Calu3 (cell line): ENCODE measurements around the gene ASXL1. TPM values are rescaled to one million over a fixed set of nuclear protein-coding genes. Genes with fewer than 3 reads are reported as not detected.
"Not testable (repeated sequence)": the region's sequence is repeated elsewhere in the genome, so short reads cannot be mapped to it uniquely, and the experiment has no call there.

Experiments
- BruUV-seq: library from RNA; stranded (reverse); fragments of 400-500 nt; replicated peaks from 2 replicates; lab custom pipeline; 2021; lab: Mats Ljungman, UMichigan
- CTCF ChIA-PET: fragments of 300-600 bp; sonication (Branson Sonifier 250); formaldehyde crosslinking; loops from one replicate; lab custom pipeline; 2022; ENCODE audit warnings: antibody characterized with exemption; lab: Charles Lee
- DNase-seq: peaks from one replicate; pipeline ENCODE4 v3.0.0; 2022
- H3K27ac Mint-ChIP-seq: one replicate; pipeline ENCODE4 v1.8.0; 2022; ENCODE audit warnings: mixed read lengths; ENCODE audit not compliant: unreplicated experiment
- H3K27me3 Mint-ChIP-seq: one replicate; pipeline ENCODE4 v1.8.0; 2022; ENCODE audit warnings: mixed read lengths; ENCODE audit not compliant: unreplicated experiment
- H3K36me3 Mint-ChIP-seq: one replicate; pipeline ENCODE4 v1.8.0; 2022; ENCODE audit warnings: mild to moderate bottlenecking, moderate library complexity, mixed read lengths; ENCODE audit not compliant: insufficient read depth, unreplicated experiment
- H3K4me1 Mint-ChIP-seq: one replicate; pipeline ENCODE4 v1.8.0; 2022; ENCODE audit warnings: mild to moderate bottlenecking, low read depth, mixed read lengths; ENCODE audit not compliant: unreplicated experiment
- H3K4me3 Mint-ChIP-seq: one replicate; pipeline ENCODE4 v1.8.0; 2022; ENCODE audit warnings: mild to moderate bottlenecking, low read depth, moderate library complexity, mixed read lengths; ENCODE audit not compliant: unreplicated experiment
- H3K9me3 Mint-ChIP-seq: one replicate; pipeline ENCODE4 v1.8.0; 2022; ENCODE audit warnings: low read depth, mixed read lengths; ENCODE audit not compliant: unreplicated experiment
- intact Hi-C: fragments of 100-400 bp; cut with micrococcal nuclease; formaldehyde crosslinking; loops from one replicate; pipeline ENCODE4 v1.10.0; 2022; ENCODE audit not compliant: unreplicated experiment
- total RNA-seq: library from RNA; stranded (reverse); gene quantifications from 2 replicates; pipeline ENCODE4 v1.2.3, GENCODE V29; 2022
- TF ChIP-seq, protein P1 (sequence below): fragments of 200-600 bp; IDR thresholded peaks from one replicate; pipeline ENCODE4 v1.8.0; 2022; ENCODE audit warnings: antibody characterized with exemption; ENCODE audit not compliant: unreplicated experiment

The ASXL1 gene
- total RNA-seq, 1 experiment from 2014 or later: 120 TPM

DNA sequence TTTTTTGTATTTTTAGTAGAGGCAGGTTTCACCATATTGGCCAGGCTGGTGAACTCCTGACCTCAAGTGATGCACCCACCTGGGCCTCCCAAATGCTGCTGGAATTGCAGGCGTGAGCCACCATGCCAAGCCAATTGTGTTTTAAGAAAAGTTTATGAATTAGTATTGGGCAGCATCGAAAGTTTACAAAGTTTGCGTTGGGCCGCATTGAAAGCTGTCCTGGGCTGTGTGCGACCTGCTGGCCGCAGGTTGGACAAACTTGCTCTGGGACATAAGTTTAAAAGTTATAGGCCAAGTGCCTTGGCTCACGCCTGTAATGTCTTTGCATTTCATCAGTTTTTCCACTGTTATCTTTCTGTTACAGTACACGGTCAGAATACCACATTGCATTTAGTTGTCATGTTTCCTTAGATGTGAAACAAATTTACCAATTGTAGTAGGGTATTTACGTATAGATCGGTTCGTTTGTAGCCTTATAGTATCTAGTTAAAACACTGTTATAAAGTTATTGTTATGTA lies 39.5 kb downstream of the ASXL1 start:
- BruUV-seq: no TSS peak
- Mint-ChIP-seq H3K4me3 (no peak overlapping the region), H3K27me3 (no peaks in the 10 kb centered on the region), H3K36me3 (no peaks in the 10 kb centered on the region), H3K9me3 (no peaks in the 10 kb centered on the region), H3K4me1 (no peaks in the 10 kb centered on the region), H3K27ac (no peak overlapping the region)
- no peak for DNase-seq
- intact Hi-C loops: no loop called here
- TF ChIP-seq, protein P1, sequence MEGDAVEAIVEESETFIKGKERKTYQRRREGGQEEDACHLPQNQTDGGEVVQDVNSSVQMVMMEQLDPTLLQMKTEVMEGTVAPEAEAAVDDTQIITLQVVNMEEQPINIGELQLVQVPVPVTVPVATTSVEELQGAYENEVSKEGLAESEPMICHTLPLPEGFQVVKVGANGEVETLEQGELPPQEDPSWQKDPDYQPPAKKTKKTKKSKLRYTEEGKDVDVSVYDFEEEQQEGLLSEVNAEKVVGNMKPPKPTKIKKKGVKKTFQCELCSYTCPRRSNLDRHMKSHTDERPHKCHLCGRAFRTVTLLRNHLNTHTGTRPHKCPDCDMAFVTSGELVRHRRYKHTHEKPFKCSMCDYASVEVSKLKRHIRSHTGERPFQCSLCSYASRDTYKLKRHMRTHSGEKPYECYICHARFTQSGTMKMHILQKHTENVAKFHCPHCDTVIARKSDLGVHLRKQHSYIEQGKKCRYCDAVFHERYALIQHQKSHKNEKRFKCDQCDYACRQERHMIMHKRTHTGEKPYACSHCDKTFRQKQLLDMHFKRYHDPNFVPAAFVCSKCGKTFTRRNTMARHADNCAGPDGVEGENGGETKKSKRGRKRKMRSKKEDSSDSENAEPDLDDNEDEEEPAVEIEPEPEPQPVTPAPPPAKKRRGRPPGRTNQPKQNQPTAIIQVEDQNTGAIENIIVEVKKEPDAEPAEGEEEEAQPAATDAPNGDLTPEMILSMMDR: no peak
- CTCF ChIA-PET: no interaction called here

- Mint-ChIP-seq H3K36me3 (no peaks in the 10 kb centered on the region), H3K4me1 (no peaks in the 10 kb centered on the region), H3K27ac (no peak overlapping the region), H3K9me3 (no peaks in the 10 kb centered on the region), H3K27me3 (no peaks in the 10 kb centered on the region), H3K4me3 (no peak overlapping the region)
- BruUV-seq: no TSS peak
- DNase-seq: no peak
- CTCF ChIA-PET: interaction anchor here (0.6 kb wide), 1 partner anchor 670 kb away, joined by 5 read pairs; no protein-coding TSS in a partner anchor
- TF ChIP-seq, protein P1: no peak
- intact Hi-C loops: no loop called here
Observed at GRCh38 chr20:32400476-32400875, 42.3 kb downstream of the ASXL1 start.

DNA sequence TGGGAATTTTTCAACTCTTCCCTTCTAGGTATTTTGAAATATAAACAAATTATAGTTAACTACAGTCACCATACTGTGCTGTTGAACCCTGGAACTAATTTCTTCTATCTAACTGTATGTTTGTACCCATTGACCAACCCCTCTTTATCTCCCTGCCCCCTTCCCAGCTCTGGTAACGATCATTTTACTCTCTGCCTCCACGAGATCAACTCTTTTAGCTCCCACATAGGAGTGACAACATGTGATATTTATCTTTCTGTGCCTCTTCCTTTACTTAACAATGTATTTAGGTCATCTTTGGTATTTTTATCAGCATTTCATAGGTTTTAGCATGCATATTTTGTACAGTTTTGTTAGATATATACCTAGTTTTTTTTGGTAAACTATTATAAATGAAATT lies 45.9 kb downstream of the ASXL1 start:
- H3K27me3 Mint-ChIP-seq: no peaks in the 10 kb centered on the region
- no TSS peak for BruUV-seq
- no peak overlapping the region for H3K4me3 Mint-ChIP-seq
- no peak overlapping the region for H3K27ac Mint-ChIP-seq
- intact Hi-C loops: no loop called here
- no peak for DNase-seq
- no peaks in the 10 kb centered on the region for H3K9me3 Mint-ChIP-seq
- CTCF ChIA-PET: no interaction called here
- H3K36me3 Mint-ChIP-seq: no peaks in the 10 kb centered on the region
- TF ChIP-seq, protein P1: no peak
- H3K4me1 Mint-ChIP-seq: no peaks in the 10 kb centered on the region

DNA sequence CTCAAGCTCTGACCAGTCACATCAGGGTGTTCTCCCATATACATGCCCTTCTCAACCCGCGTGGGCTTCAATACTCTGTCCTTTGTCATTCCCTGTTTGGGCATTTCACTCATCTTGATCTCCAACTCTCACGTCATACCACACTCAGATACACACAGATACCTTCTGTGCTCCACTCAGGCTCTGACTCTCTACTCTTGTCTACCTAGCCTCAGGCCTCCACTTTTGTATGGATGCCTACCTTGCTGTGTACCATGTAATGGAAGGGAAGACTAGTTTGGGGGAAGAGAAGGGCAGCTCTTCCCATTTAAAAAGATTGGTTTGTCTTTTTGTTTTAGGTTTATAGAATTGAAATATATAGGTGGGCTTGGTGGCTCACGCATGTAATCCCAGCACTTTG lies 48.6 kb downstream of the ASXL1 start:
- Mint-ChIP-seq H3K27me3 (no peaks in the 10 kb centered on the region), H3K4me3 (no peak overlapping the region), H3K4me1 (no peaks in the 10 kb centered on the region), H3K36me3 (no peaks in the 10 kb centered on the region), H3K27ac (no peak overlapping the region), H3K9me3 (no peaks in the 10 kb centered on the region)
- intact Hi-C loops: no loop called here
- CTCF ChIA-PET: interaction anchor here (0.5 to 0.6 kb wide), 2 partner anchors 12 to 21 kb away, joined by 4 read pairs; no protein-coding TSS in a partner anchor
- BruUV-seq: no TSS peak
- TF ChIP-seq, protein P1: no peak
- no peak for DNase-seq

DNA sequence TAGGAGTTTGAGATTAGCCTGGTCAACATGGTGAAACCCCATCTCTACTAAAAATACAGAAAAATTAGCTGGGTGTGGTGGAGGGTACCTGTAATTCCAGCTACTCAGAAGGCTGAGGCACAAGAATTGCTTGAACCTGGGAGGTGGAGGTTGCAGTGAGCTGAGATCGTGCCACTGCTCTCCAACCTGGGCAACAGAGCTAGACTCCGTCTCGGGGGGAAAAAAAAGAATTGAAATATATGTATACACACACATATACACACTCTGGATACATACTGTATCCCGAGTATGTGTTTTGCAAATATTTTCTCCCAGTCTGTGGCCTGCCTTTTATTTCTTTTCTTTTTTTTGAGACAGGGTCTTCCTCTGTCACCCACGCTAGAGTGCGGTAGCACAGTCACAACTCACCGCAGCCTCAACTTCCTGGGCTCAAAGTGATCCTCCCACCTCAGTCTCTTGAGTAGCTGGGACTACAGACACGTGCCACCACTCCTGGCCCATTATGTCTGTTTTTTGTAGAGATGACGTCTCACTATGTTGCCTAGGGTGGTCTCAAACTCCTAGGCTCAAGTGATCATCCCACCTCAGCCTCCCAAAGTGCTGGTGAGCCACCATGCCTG lies 49.1 kb downstream of the ASXL1 start:
- H3K9me3 Mint-ChIP-seq, DNase-seq, intact Hi-C loops, H3K4me1 Mint-ChIP-seq, H3K27me3 Mint-ChIP-seq, H3K36me3 Mint-ChIP-seq, H3K4me3 Mint-ChIP-seq, BruUV-seq, H3K27ac Mint-ChIP-seq: not testable (repeated sequence)
- CTCF ChIA-PET: interaction anchor here (0.5 to 0.6 kb wide), 2 partner anchors 12 to 21 kb away, joined by 4 read pairs; no protein-coding TSS in a partner anchor
